Hepatocyte (in vitro differentiated cells): Measurements from ENCODE around the gene CHRDL1. TPM values are rescaled to one million over a fixed set of nuclear protein-coding genes. Genes with fewer than 3 reads are reported as not detected.

Source experiments
- DNase-seq: peaks from one replicate; pipeline ENCODE4 v3.0.0-alpha.2; 2016; ENCODE audit warnings: low spot score
- H2AFZ ChIP-seq: fragments of 200-600 bp; sonication (generic); 2 replicates; pipeline ENCODE4 v1.6.0; 2016; ENCODE audit warnings: antibody characterized with exemption, mild to moderate bottlenecking
- H3K27ac ChIP-seq: fragments of 200-600 bp; sonication (generic); 2 replicates; pipeline ENCODE4 v1.5.1; 2016; ENCODE audit warnings: mild to moderate bottlenecking
- H3K27me3 ChIP-seq: fragments of 200-600 bp; sonication (generic); 2 replicates; pipeline ENCODE4 v1.6.1; 2016
- H3K36me3 ChIP-seq: fragments of 200-600 bp; sonication (generic); replicated peaks from 2 replicates; pipeline ENCODE4 v1.5.1; 2016; ENCODE audit warnings: low read depth; ENCODE audit not compliant: insufficient read depth
- H3K4me1 ChIP-seq: fragments of 200-600 bp; sonication (generic); 2 replicates; pipeline ENCODE4 v1.5.1; 2016; ENCODE audit warnings: mild to moderate bottlenecking, moderate library complexity; ENCODE audit not compliant: insufficient read depth
- H3K4me2 ChIP-seq: fragments of 200-600 bp; sonication (generic); 2 replicates; pipeline ENCODE4 v1.6.0; 2016
- H3K4me3 ChIP-seq: fragments of 200-600 bp; sonication (generic); 2 replicates; pipeline ENCODE4 v1.5.1; 2016; ENCODE audit warnings: mild to moderate bottlenecking
- H3K79me2 ChIP-seq: fragments of 200-600 bp; sonication (generic); 2 replicates; pipeline ENCODE4 v1.6.0; 2017; ENCODE audit warnings: mild to moderate bottlenecking
- H3K9me2 ChIP-seq: fragments of 200-600 bp; sonication (generic); replicated peaks from 2 replicates; pipeline ENCODE4 v1.6.0; 2017; ENCODE audit warnings: mild to moderate bottlenecking; ENCODE audit not compliant: insufficient read depth
- H3K9me3 ChIP-seq: fragments of 200-600 bp; sonication (generic); 2 replicates; pipeline ENCODE4 v1.5.1; 2016; ENCODE audit warnings: low read depth, mild to moderate bottlenecking
- H4K20me1 ChIP-seq: fragments of 200-600 bp; sonication (generic); 2 replicates; pipeline ENCODE4 v1.6.0; 2016; ENCODE audit warnings: mild to moderate bottlenecking; ENCODE audit not compliant: insufficient read depth, poor library complexity, severe bottlenecking
- EZH2 ChIP-seq: fragments of 200-600 bp; sonication (generic); IDR thresholded peaks from 2 replicates; pipeline ENCODE4 v1.6.1; 2016; ENCODE audit warnings: antibody characterized with exemption, mild to moderate bottlenecking, borderline replicate concordance
- EZH2phosphoT487 ChIP-seq: fragments of 200-600 bp; sonication (generic); IDR thresholded peaks from one replicate; pipeline ENCODE4 v1.6.1; 2018; ENCODE audit warnings: antibody characterized with exemption, mild to moderate bottlenecking, low read depth, moderate library complexity; ENCODE audit not compliant: unreplicated experiment, severe bottlenecking
- WGBS: methylation state at CpG from one replicate; pipeline ENCODE4 v1.1.6; 2016; ENCODE audit warnings: low lambda C conversion rate; ENCODE audit errors: missing lambda C conversion rate; 5-methylcytosine and 5-hydroxymethylcytosine counted together
- polyA plus RNA-seq: library from polyadenylated mRNA; unstranded; fragments of >200 nt; fragmentation: Nextera tagmentation; extraction: Ambion mirVana; gene quantifications from 2 replicates; pipeline ENCODE4 v1.2.1, GENCODE V29; 2016
- total RNA-seq: library from RNA; depleted of rRNA; stranded (reverse); fragments of >200 nt; gene quantifications from 2 replicates; pipeline ENCODE4 v1.2.3, GENCODE V29; 2014
- TF ChIP-seq, protein P1 (sequence below): fragments of 200-600 bp; sonication (generic); IDR thresholded peaks from 2 replicates; pipeline ENCODE4 v1.5.1; 2016; ENCODE audit warnings: antibody characterized with exemption, mild to moderate bottlenecking; ENCODE audit not compliant: poor library complexity

CHRDL1 gene
- total and polyA plus RNA-seq, 2 experiments from 2014 or later, result 0.82 to 1.6 TPM

DNA sequence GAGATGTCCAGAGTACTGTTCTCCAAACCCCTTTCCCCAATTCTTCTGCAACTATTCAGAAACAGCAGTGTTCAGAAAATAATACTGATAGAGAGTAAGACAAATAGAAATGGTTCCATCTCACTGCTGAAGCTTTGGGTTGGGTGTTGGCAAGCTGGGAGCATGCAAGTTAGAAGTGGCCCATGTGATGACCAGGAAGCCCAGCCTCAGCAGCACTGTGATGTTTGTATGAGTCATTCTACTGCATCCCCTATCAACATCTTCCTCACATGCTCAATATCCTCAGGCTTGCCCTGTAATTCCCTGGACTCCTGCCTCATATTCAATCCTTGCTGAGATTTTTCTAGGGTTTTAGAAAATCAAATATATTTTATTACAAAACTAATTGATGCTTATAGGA, 96.5 kb downstream of the CHRDL1 start:
- TF ChIP-seq EZH2 (no peak), EZH2phosphoT487 (no peak)
- TF ChIP-seq, protein P1, sequence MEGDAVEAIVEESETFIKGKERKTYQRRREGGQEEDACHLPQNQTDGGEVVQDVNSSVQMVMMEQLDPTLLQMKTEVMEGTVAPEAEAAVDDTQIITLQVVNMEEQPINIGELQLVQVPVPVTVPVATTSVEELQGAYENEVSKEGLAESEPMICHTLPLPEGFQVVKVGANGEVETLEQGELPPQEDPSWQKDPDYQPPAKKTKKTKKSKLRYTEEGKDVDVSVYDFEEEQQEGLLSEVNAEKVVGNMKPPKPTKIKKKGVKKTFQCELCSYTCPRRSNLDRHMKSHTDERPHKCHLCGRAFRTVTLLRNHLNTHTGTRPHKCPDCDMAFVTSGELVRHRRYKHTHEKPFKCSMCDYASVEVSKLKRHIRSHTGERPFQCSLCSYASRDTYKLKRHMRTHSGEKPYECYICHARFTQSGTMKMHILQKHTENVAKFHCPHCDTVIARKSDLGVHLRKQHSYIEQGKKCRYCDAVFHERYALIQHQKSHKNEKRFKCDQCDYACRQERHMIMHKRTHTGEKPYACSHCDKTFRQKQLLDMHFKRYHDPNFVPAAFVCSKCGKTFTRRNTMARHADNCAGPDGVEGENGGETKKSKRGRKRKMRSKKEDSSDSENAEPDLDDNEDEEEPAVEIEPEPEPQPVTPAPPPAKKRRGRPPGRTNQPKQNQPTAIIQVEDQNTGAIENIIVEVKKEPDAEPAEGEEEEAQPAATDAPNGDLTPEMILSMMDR, result no peak

DNA sequence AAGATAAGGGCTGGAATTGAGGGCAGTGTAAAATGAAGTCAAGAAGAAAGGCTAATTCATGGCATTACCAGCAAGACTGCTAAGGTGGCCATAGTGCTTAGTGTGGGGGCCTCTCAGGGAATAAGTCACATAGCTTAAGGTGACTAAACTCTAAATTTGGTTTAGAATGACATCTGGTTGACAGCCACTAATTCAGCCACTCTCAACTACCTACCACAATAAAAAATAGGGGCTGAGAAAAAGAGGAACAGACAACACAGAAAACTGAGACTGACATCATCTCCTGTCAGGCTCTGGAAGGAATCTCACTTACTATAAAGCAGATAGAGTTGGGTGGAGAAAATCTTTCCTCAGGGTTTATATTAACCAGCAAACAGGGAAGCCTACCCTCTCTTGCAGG, 96.9 kb downstream of the CHRDL1 start:
- Histone ChIP-seq H3K9me3 (no peaks in the 10 kb centered on the region), H3K79me2 (no peaks in the 10 kb centered on the region), H3K27me3 (no peaks in the 10 kb centered on the region), H3K9me2 (no peaks in the 10 kb centered on the region), H3K27ac (no peak overlapping the region), H3K36me3 (no peaks in the 10 kb centered on the region), H2AFZ (no peak overlapping the region), H3K4me2 (no peak overlapping the region), H4K20me1 (no peaks in the 10 kb centered on the region), H3K4me3 (no peak overlapping the region), H3K4me1 (no peaks in the 10 kb centered on the region)
- TF ChIP-seq, protein P1, result no peak
- no peak for TF ChIP-seq EZH2phosphoT487
- TF ChIP-seq EZH2, result no peak
- DNase-seq, result no peak

More for the DNA sequence above, 96.5 kb downstream of the CHRDL1 start:
- Histone ChIP-seq H3K27me3 (no peaks in the 10 kb centered on the region), H2AFZ (no peak overlapping the region), H3K4me2 (no peak overlapping the region), H3K27ac (no peak overlapping the region), H3K36me3 (no peaks in the 10 kb centered on the region), H3K79me2 (no peaks in the 10 kb centered on the region), H3K9me3 (no peaks in the 10 kb centered on the region), H3K4me3 (no peak overlapping the region), H3K9me2 (no peaks in the 10 kb centered on the region), H4K20me1 (no peaks in the 10 kb centered on the region), H3K4me1 (no peaks in the 10 kb centered on the region)
- DNase-seq, result no peak

DNA sequence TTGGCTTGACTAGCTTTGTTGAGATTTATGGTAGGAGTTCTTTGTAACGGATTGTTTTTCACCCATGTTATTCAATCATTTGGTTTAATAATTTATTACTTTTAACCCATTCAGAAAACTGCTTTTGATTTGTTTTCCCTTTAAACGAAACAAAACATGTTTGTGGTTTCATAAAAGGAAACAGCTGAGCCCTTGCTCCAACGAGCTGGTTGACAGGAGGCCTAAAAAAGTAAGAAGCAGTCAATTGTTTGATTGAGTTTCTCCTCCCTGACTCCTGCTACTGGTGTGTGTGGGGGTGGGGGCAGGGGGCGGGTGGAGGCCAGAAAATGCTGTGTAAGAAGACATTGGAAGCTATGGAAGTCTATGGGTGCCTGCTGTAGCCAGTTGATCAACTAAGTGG, 102.8 kb downstream of the CHRDL1 start:
- Histone ChIP-seq H3K9me3 (no peaks in the 10 kb centered on the region), H3K79me2 (no peaks in the 10 kb centered on the region), H3K4me3 (no peak overlapping the region), H3K27me3 (no peaks in the 10 kb centered on the region), H4K20me1 (no peaks in the 10 kb centered on the region), H3K36me3 (no peaks in the 10 kb centered on the region), H2AFZ (no peak overlapping the region), H3K4me1 (no peaks in the 10 kb centered on the region), H3K27ac (no peak overlapping the region), H3K9me2 (no peaks in the 10 kb centered on the region), H3K4me2 (no peak overlapping the region)
- DNase-seq, result no peak
- TF ChIP-seq EZH2phosphoT487 (no peak), EZH2 (no peak)
- TF ChIP-seq, protein P1, result no peak
- WGBS, result 54% methylated on average over 3 of the region's 4 CpGs

DNA sequence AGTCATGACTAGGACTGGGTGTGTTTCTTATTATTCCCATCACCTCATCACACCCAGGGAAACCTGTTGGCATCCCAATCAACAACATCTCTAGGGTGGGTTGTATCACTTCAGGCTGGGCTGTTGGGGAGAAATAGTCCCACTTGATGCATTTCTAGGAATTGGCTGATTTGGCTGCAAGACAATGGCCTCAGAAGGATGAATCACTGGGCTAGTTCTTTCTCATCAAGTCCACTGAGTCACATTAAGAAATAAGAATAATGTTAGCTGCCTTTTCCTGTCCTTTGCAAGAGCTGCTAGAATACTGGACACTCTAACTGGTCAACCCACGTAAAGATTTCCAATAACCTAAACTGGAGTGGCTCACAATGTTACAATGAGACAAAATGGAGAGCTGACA, 104.2 kb downstream of the CHRDL1 start:
- DNase-seq, result no peak
- Histone ChIP-seq H3K4me2 (no peak overlapping the region), H2AFZ (no peak overlapping the region), H3K9me2 (no peaks in the 10 kb centered on the region), H3K4me1 (no peaks in the 10 kb centered on the region), H3K4me3 (no peak overlapping the region), H3K79me2 (no peaks in the 10 kb centered on the region), H4K20me1 (no peaks in the 10 kb centered on the region), H3K27me3 (no peaks in the 10 kb centered on the region), H3K36me3 (no peaks in the 10 kb centered on the region), H3K27ac (no peak overlapping the region), H3K9me3 (no peaks in the 10 kb centered on the region)
- WGBS, result 62% methylated on average over 1 of the region's 1 CpG
- TF ChIP-seq, protein P1, result no peak
- TF ChIP-seq EZH2phosphoT487 (no peak), EZH2 (no peak)
